IPS-18a (cell line): ENCODE measurements around the gene PAPPA.

Experiments used
- H3K27ac ChIP-seq: one replicate; pipeline ENCODE4 v1.5.1; 2013; ENCODE audit warnings: low read length
- H3K27me3 ChIP-seq: one replicate; pipeline ENCODE4 v1.6.1; 2013; ENCODE audit warnings: mild to moderate bottlenecking, low read length; ENCODE audit not compliant: control insufficient read depth, insufficient read depth
- H3K36me3 ChIP-seq: one replicate; pipeline ENCODE4 v1.6.1; 2013; ENCODE audit warnings: low read depth, low read length; ENCODE audit not compliant: control insufficient read depth
- H3K4me1 ChIP-seq: one replicate; pipeline ENCODE4 v1.6.1; 2013; ENCODE audit warnings: low read depth, low read length; ENCODE audit not compliant: control insufficient read depth
- H3K4me3 ChIP-seq: one replicate; pipeline ENCODE4 v1.5.1; 2013; ENCODE audit warnings: low read length
- H3K9ac ChIP-seq: one replicate; pipeline ENCODE4 v1.6.1; 2013; ENCODE audit warnings: mild to moderate bottlenecking, low read length, moderate library complexity
- H3K9me3 ChIP-seq: one replicate; pipeline ENCODE4 v1.6.1; 2013; ENCODE audit warnings: low read depth, low read length; ENCODE audit not compliant: control insufficient read depth

The PAPPA gene

GRCh38 chr9:116362493-116362892 lies 208.9 kb downstream of the PAPPA start:
- no peaks in the 10 kb centered on the region for H3K9me3 ChIP-seq
- H3K27ac ChIP-seq, result no peak overlapping the region
- no peaks in the 10 kb centered on the region for H3K4me1 ChIP-seq
- no peaks in the 10 kb centered on the region for H3K36me3 ChIP-seq
- H3K27me3 ChIP-seq, result no peaks in the 10 kb centered on the region
- no peak overlapping the region for H3K4me3 ChIP-seq
- H3K9ac ChIP-seq, result no peak overlapping the region

GRCh38 chr9:116365056-116365471 lies 211.5 kb downstream of the PAPPA start:
- Histone ChIP-seq H3K27ac (no peak overlapping the region), H3K4me1 (no peaks in the 10 kb centered on the region)

GRCh38 chr9:116366241-116366640 lies 212.7 kb downstream of the PAPPA start:
- Histone ChIP-seq H3K4me3 (no peak overlapping the region), H3K36me3 (no peaks in the 10 kb centered on the region), H3K9ac (no peak overlapping the region), H3K27ac (no peak overlapping the region), H3K27me3 (no peaks in the 10 kb centered on the region), H3K4me1 (no peaks in the 10 kb centered on the region), H3K9me3 (no peaks in the 10 kb centered on the region)

More at GRCh38 chr9:116365056-116365471, 211.5 kb downstream of the PAPPA start:
- no peaks in the 10 kb centered on the region for H3K27me3 ChIP-seq
- no peaks in the 10 kb centered on the region for H3K36me3 ChIP-seq
- H3K4me3 ChIP-seq, result no peak overlapping the region
- no peak overlapping the region for H3K9ac ChIP-seq
- no peaks in the 10 kb centered on the region for H3K9me3 ChIP-seq

GRCh38 chr9:116368680-116369079 lies 215.1 kb downstream of the PAPPA start:
- Histone ChIP-seq H3K4me1 (no peaks in the 10 kb centered on the region), H3K9me3 (no peaks in the 10 kb centered on the region), H3K27ac (no peak overlapping the region), H3K36me3 (no peaks in the 10 kb centered on the region), H3K9ac (no peak overlapping the region), H3K27me3 (no peaks in the 10 kb centered on the region), H3K4me3 (no peak overlapping the region)

GRCh38 chr9:116369706-116370105 lies 216.1 kb downstream of the PAPPA start:
- no peaks in the 10 kb centered on the region for H3K36me3 ChIP-seq
- no peaks in the 10 kb centered on the region for H3K27me3 ChIP-seq
- H3K9me3 ChIP-seq, result no peaks in the 10 kb centered on the region
- no peak overlapping the region for H3K9ac ChIP-seq
- no peaks in the 10 kb centered on the region for H3K4me1 ChIP-seq
- no peak overlapping the region for H3K27ac ChIP-seq
- H3K4me3 ChIP-seq, result no peak overlapping the region

- H3K4me1 ChIP-seq, result no peaks in the 10 kb centered on the region
These were observed 217.0 kb downstream of the PAPPA start for GRCh38 chr9:116370556-116370955.

GRCh38 chr9:116372081-116372673 lies 218.6 kb downstream of the PAPPA start:
- H3K27me3 ChIP-seq, result no peaks in the 10 kb centered on the region
- H3K9ac ChIP-seq, result no peak overlapping the region
- H3K27ac ChIP-seq, result no peak overlapping the region
- H3K36me3 ChIP-seq, result no peaks in the 10 kb centered on the region
- no peak overlapping the region for H3K4me3 ChIP-seq
- no peaks in the 10 kb centered on the region for H3K4me1 ChIP-seq
- no peaks in the 10 kb centered on the region for H3K9me3 ChIP-seq

More at GRCh38 chr9:116370556-116370955, 217.0 kb downstream of the PAPPA start:
- no peak overlapping the region for H3K27ac ChIP-seq
- H3K27me3 ChIP-seq, result no peaks in the 10 kb centered on the region
- no peaks in the 10 kb centered on the region for H3K9me3 ChIP-seq
- no peak overlapping the region for H3K9ac ChIP-seq
- H3K4me3 ChIP-seq, result no peak overlapping the region
- H3K36me3 ChIP-seq, result no peaks in the 10 kb centered on the region

- no peaks in the 10 kb centered on the region for H3K9me3 ChIP-seq
- H3K4me3 ChIP-seq, result no peak overlapping the region
- no peak overlapping the region for H3K27ac ChIP-seq
- H3K36me3 ChIP-seq, result no peaks in the 10 kb centered on the region
- no peak overlapping the region for H3K9ac ChIP-seq
- no peaks in the 10 kb centered on the region for H3K27me3 ChIP-seq
- H3K4me1 ChIP-seq, result no peaks in the 10 kb centered on the region
These were observed 219.2 kb downstream of the PAPPA start for GRCh38 chr9:116372786-116373185.

- Histone ChIP-seq H3K4me1 (no peaks in the 10 kb centered on the region), H3K27ac (no peak overlapping the region), H3K9me3 (no peaks in the 10 kb centered on the region), H3K9ac (no peak overlapping the region), H3K27me3 (no peaks in the 10 kb centered on the region), H3K36me3 (no peaks in the 10 kb centered on the region), H3K4me3 (no peak overlapping the region)
These were observed 223.7 kb downstream of the PAPPA start for GRCh38 chr9:116377179-116377798.

- H3K9ac ChIP-seq, result no peak overlapping the region
- H3K9me3 ChIP-seq, result no peaks in the 10 kb centered on the region
- no peaks in the 10 kb centered on the region for H3K27me3 ChIP-seq
- H3K36me3 ChIP-seq, result no peaks in the 10 kb centered on the region
- H3K27ac ChIP-seq, result no peak overlapping the region
- H3K4me3 ChIP-seq, result no peak overlapping the region
- H3K4me1 ChIP-seq, result no peaks in the 10 kb centered on the region
These were observed 225.3 kb downstream of the PAPPA start for GRCh38 chr9:116378873-116379272.

- no peak overlapping the region for H3K4me3 ChIP-seq
- no peaks in the 10 kb centered on the region for H3K36me3 ChIP-seq
- H3K4me1 ChIP-seq, result no peaks in the 10 kb centered on the region
- no peaks in the 10 kb centered on the region for H3K9me3 ChIP-seq
- no peaks in the 10 kb centered on the region for H3K27me3 ChIP-seq
- no peak overlapping the region for H3K9ac ChIP-seq
- H3K27ac ChIP-seq, result no peak overlapping the region
These were observed 226.2 kb downstream of the PAPPA start for GRCh38 chr9:116379821-116380220.

GRCh38 chr9:116380496-116380995 lies 227.0 kb downstream of the PAPPA start:
- H3K36me3 ChIP-seq, result no peaks in the 10 kb centered on the region
- H3K4me1 ChIP-seq, result no peaks in the 10 kb centered on the region
- no peak overlapping the region for H3K4me3 ChIP-seq
- H3K9me3 ChIP-seq, result no peaks in the 10 kb centered on the region
- no peaks in the 10 kb centered on the region for H3K27me3 ChIP-seq
- no peak overlapping the region for H3K9ac ChIP-seq
- H3K27ac ChIP-seq, result no peak overlapping the region
